A549 (cell line): ENCODE data around the gene RHD. TPM values are rescaled to one million over a fixed set of nuclear protein-coding genes. Genes with fewer than 3 reads are reported as not detected.

Experiments
- ATOH8 ChIP-seq: fragments of 250-450 bp; sonication (Bioruptor Pico); IDR thresholded peaks from 2 replicates; pipeline ENCODE4 v1.5.0; 2020; ENCODE audit warnings: low read depth, mild to moderate bottlenecking, moderate library complexity
- BCL3 ChIP-seq: fragments of >200 bp; sonication (Bioruptor Twin); formaldehyde crosslinking; IDR thresholded peaks from 3 replicates; pipeline ENCODE4 v1.6.1; 2016
- CHD4 ChIP-seq: fragments of 200-600 bp; sonication (generic); IDR thresholded peaks from 2 replicates; pipeline ENCODE4 v1.6.1; 2016; ENCODE audit warnings: antibody characterized with exemption, mild to moderate bottlenecking, borderline replicate concordance
- CTCF ChIP-seq: fragments of >200 bp; sonication (Bioruptor Twin); formaldehyde crosslinking; IDR thresholded peaks from 3 replicates; pipeline ENCODE4 v1.5.1; 2016
- E2F6 ChIP-seq: IDR thresholded peaks from 2 replicates; pipeline ENCODE4 v1.6.1; 2012; ENCODE audit warnings: low read depth, borderline replicate concordance
- EP300 ChIP-seq, 2 experiments: fragments of >200 bp; sonication (Bioruptor Twin); formaldehyde crosslinking; IDR thresholded peaks; 2 replicates in 1 of 2; 3 replicates in 1 of 2; pipeline ENCODE4 v1.6.1; 2016 to 2017
- ESRRA ChIP-seq: fragments of 150-350 bp; IDR thresholded peaks from 2 replicates; pipeline ENCODE4 v1.6.1; 2014; ENCODE audit warnings: mild to moderate bottlenecking, low read length, borderline replicate concordance
- FOSB ChIP-seq: fragments of 250-450 bp; sonication (Bioruptor Pico); IDR thresholded peaks from 2 replicates; pipeline ENCODE4 v1.5.0; 2020; ENCODE audit warnings: mild to moderate bottlenecking, moderate library complexity
- FOSL2 ChIP-seq, 2 experiments: fragments of 450-650 bp in 1 of 2; fragments of >200 bp in 1 of 2; sonication (Bioruptor Twin) in 1 of 2; formaldehyde crosslinking; IDR thresholded peaks; 2 replicates each; pipeline versions ENCODE4 v1.5.0 to v1.6.1; 2016 to 2020; ENCODE audit warnings: mild to moderate bottlenecking in 1 of 2, moderate library complexity in 1 of 2
- GATA3 ChIP-seq: IDR thresholded peaks from 2 replicates; pipeline ENCODE4 v1.6.1; 2012; ENCODE audit warnings: borderline replicate concordance
- HEYL ChIP-seq: fragments of 250-450 bp; sonication (Bioruptor Pico); IDR thresholded peaks from 2 replicates; pipeline ENCODE4 v1.8.0; 2021; ENCODE audit warnings: mild to moderate bottlenecking, moderate library complexity
- HOXB5 ChIP-seq: fragments of 250-450 bp; sonication (Bioruptor Pico); IDR thresholded peaks from 2 replicates; pipeline ENCODE4 v1.5.0; 2020; ENCODE audit warnings: mild to moderate bottlenecking, moderate library complexity
- JUN ChIP-seq, 2 experiments: fragments of >200 bp; sonication (Bioruptor Twin); formaldehyde crosslinking; IDR thresholded peaks; 2 replicates in 1 of 2; 3 replicates in 1 of 2; pipeline ENCODE4 v1.6.1; 2016 to 2017
- KDM5A ChIP-seq: fragments of 200-600 bp; sonication (generic); IDR thresholded peaks from 2 replicates; pipeline ENCODE4 v1.6.1; 2016; ENCODE audit warnings: antibody characterized with exemption, mild to moderate bottlenecking
- MAX ChIP-seq: IDR thresholded peaks from 2 replicates; pipeline ENCODE4 v1.6.1; 2012
- MYC ChIP-seq: IDR thresholded peaks from 2 replicates; pipeline ENCODE4 v1.6.1; 2012; ENCODE audit warnings: mild to moderate bottlenecking, inconsistent platforms, low read length, improper control_type of control experiment, borderline replicate concordance
- PHF8 ChIP-seq: fragments of 200-600 bp; sonication (generic); IDR thresholded peaks from 2 replicates; pipeline ENCODE4 v1.6.1; 2016; ENCODE audit warnings: low read depth, mild to moderate bottlenecking, antibody characterized with exemption, moderate library complexity, borderline replicate concordance
- RAD21 ChIP-seq, 2 experiments: fragments of >200 bp in 1 of 2; sonication (Bioruptor Twin) in 1 of 2; formaldehyde crosslinking in 1 of 2; IDR thresholded peaks in 1 of 2; conservative IDR thresholded peaks in 1 of 2; 2 replicates in 1 of 2; 3 replicates in 1 of 2; pipeline ENCODE4 v1.6.1; 2012 to 2018; ENCODE audit warnings: inconsistent platforms in 1 of 2
- RCOR1 ChIP-seq: fragments of 150-350 bp; IDR thresholded peaks from 2 replicates; pipeline ENCODE4 v1.6.1; 2014; ENCODE audit warnings: antibody characterized with exemption, low read length, low read depth
- SMC3 ChIP-seq: fragments of >200 bp; sonication (Bioruptor Twin); formaldehyde crosslinking; IDR thresholded peaks from 3 replicates; pipeline ENCODE4 v1.6.1; 2018; ENCODE audit warnings: inconsistent platforms
- TFCP2L1 ChIP-seq: fragments of 250-450 bp; sonication (Bioruptor Pico); IDR thresholded peaks from 2 replicates; pipeline ENCODE4 v1.5.0; 2021; ENCODE audit warnings: mild to moderate bottlenecking
- USF2 ChIP-seq: fragments of 450-650 bp; IDR thresholded peaks from 2 replicates; pipeline ENCODE4 v1.6.1; 2014; ENCODE audit warnings: antibody characterized with exemption
- ZSCAN20 ChIP-seq: fragments of 250-450 bp; sonication (Bioruptor Pico); IDR thresholded peaks from 2 replicates; pipeline ENCODE4 v1.8.0; 2022; ENCODE audit warnings: mild to moderate bottlenecking, moderate library complexity
- polyA plus RNA-seq, 4 experiments: library from polyadenylated mRNA; depleted of rRNA in 3 of 4; stranded (reverse); fragments of >200 nt; fragmentation: RNase III in 1 of 4; extraction: RNeasy Plus Mini Kit Qiagen cat#74134 plus additional on column Dnase treatment in 1 of 4; gene quantifications; 2 replicates in 3 of 4; 3 replicates in 1 of 4; pipeline ENCODE4 v1.2.3, GENCODE V29; 2011 to 2017

The RHD gene
- polyA plus RNA-seq, 2 of the 4 experiments (the other 2 are of a cell fraction) = not detected

- TF ChIP-seq ATOH8 (CRISPR knock-in tag) (0 out of 2 replicates have a peak, but pooled peaks have one; percentile 23), E2F6 (no peak), USF2 (no peak), MYC (no peak), CTCF (no peak), HEYL (CRISPR knock-in tag) (no peak), BCL3 (peak; percentile 66; the same call in 1 of the 3 replicates), GATA3 (no peak), KDM5A (peak; percentile 97), HOXB5 (CRISPR knock-in tag) (no peak; the same call in 1 of the 2 replicates), RAD21 (conservative IDR thresholded peaks at IDR 0.05 in 1 of 2, IDR thresholded peaks at IDR 0.05 in 1 of 2) (no peak), MAX (peak; percentile 40), TFCP2L1 (CRISPR knock-in tag) (no peak), FOSB (CRISPR knock-in tag) (no peak), RCOR1 (no peak), FOSL2 (IDR thresholded peaks at IDR 0.05) (no peak), FOSL2 (CRISPR knock-in tag; IDR thresholded peaks at IDR 0.05) (no peak), SMC3 (no peak), CHD4 (no peak), EP300 (IDR thresholded peaks at IDR 0.05) (no peak), PHF8 (peak; percentile 65; the same call in 1 of the 2 replicates), JUN (IDR thresholded peaks at IDR 0.05) (peak; percentile 28 to 76; a peak in 3 of 5 replicates), ZSCAN20 (CRISPR knock-in tag) (no peak), ESRRA (no peak)
Observed at GRCh38 chr1:25232027-25232865, 40.1 kb upstream of the RHD start, which contains the start of gene SYF2 (continued).
